ENCODE results near the gene COL25A1. TPM values are rescaled to one million over a fixed set of nuclear protein-coding genes. Genes with fewer than 3 reads are reported as not detected.
"Not testable (repeated sequence)": the region's sequence is repeated elsewhere in the genome, so short reads cannot be mapped to it uniquely, and the experiment has no call there.

The COL25A1 gene
- total and polyA plus RNA-seq, 5 donors: 0.22 to 0.77 (median 0.31) TPM

- ATAC-seq (no peak), DNase-seq (no peak)
- no peak overlapping the region for H3K27ac ChIP-seq (ENCODE audit: low read length)
- intact Hi-C loops (cut with DNase I): no loop called here
- no peaks in the 10 kb centered on the region for H3K4me1 ChIP-seq (ENCODE audit: control insufficient read depth, insufficient read depth, low read length)
- H3K4me3 ChIP-seq (ENCODE audit: low read length): no peak overlapping the region
- WGBS: 71% methylated on average over 4 of the region's 4 CpGs
- no peaks in the 10 kb centered on the region for H3K9me3 ChIP-seq (ENCODE audit: control insufficient read depth, low read length)
- H3K27me3 ChIP-seq (ENCODE audit: control insufficient read depth, insufficient read depth): no peaks in the 10 kb centered on the region
Measured at GRCh38 chr4:109026588-109026987, 275.9 kb downstream of the COL25A1 start.

DNA sequence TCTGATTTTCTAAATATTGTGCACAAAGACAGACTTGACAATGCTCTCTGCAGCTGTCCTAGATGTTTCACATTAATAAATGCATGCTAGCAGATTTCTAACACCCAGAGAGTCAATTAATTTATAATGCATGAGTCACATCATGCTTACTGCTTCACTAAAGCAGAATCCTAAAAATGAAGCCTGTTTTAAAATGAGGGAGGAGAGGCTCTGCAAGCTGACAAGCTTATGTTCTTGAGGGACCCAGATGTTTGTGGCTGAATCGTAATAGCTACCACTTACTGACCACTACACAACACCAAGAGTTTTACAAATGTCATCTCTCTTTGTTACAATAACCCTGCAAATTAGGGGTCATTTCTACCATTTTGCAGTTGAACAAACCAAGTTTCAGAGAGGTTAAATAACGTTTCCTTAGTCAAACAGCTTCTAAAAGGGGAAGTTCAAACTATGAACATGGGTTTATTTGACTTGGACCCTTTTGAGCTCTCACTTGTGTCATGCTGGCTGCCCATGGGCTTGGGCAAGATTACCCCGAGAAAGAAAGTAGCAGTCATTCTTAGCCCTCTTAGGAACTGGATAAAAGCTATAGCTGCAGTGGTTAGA is 276.9 kb downstream of the COL25A1 start:
- Histone ChIP-seq H3K27ac (ENCODE audit: low read length) (no peak overlapping the region), H3K4me1 (ENCODE audit: control insufficient read depth, insufficient read depth, low read length) (no peaks in the 10 kb centered on the region), H3K9me3 (ENCODE audit: control insufficient read depth, low read length) (no peaks in the 10 kb centered on the region), H3K27me3 (ENCODE audit: control insufficient read depth, insufficient read depth) (no peaks in the 10 kb centered on the region), H3K4me3 (ENCODE audit: low read length) (no peak overlapping the region)
- ATAC-seq (no peak), DNase-seq (no peak)
- WGBS: 76% methylated on average over 3 of the region's 3 CpGs
- intact Hi-C loops (cut with DNase I): no loop called here

GRCh38 chr4:109022961-109023360 is 279.5 kb downstream of the COL25A1 start:
- H3K4me3 ChIP-seq (ENCODE audit: low read length): no peak overlapping the region
- WGBS: 45% methylated on average over 1 of the region's 1 CpG
- no peaks in the 10 kb centered on the region for H3K9me3 ChIP-seq (ENCODE audit: control insufficient read depth, low read length)
- DNase-seq: no peak
- no peaks in the 10 kb centered on the region for H3K27me3 ChIP-seq (ENCODE audit: control insufficient read depth, insufficient read depth)
- no peaks in the 10 kb centered on the region for H3K4me1 ChIP-seq (ENCODE audit: control insufficient read depth, insufficient read depth, low read length)
- H3K27ac ChIP-seq (ENCODE audit: low read length): no peak overlapping the region
- ATAC-seq: no peak
- intact Hi-C loops (cut with DNase I): no loop called here

- 99% methylated on average over 6 of the region's 6 CpGs for WGBS
Measured at GRCh38 chr4:109021630-109022029, 280.8 kb downstream of the COL25A1 start.

GRCh38 chr4:109020861-109021260 is 281.6 kb downstream of the COL25A1 start:
- no peaks in the 10 kb centered on the region for H3K4me1 ChIP-seq (ENCODE audit: control insufficient read depth, insufficient read depth, low read length)
- 95% methylated on average over 4 of the region's 4 CpGs for WGBS
- DNase-seq: no peak
- H3K27me3 ChIP-seq (ENCODE audit: control insufficient read depth, insufficient read depth): no peaks in the 10 kb centered on the region
- intact Hi-C loops (cut with DNase I): no loop called here
- ATAC-seq: no peak
- H3K27ac ChIP-seq (ENCODE audit: low read length): no peak overlapping the region
- H3K9me3 ChIP-seq (ENCODE audit: control insufficient read depth, low read length): no peaks in the 10 kb centered on the region
- H3K4me3 ChIP-seq (ENCODE audit: low read length): no peak overlapping the region

More at GRCh38 chr4:109021630-109022029, 280.8 kb downstream of the COL25A1 start:
- H3K4me3 ChIP-seq (ENCODE audit: low read length); H3K4me1 ChIP-seq (ENCODE audit: control insufficient read depth, insufficient read depth, low read length); H3K27me3 ChIP-seq (ENCODE audit: control insufficient read depth, insufficient read depth); H3K27ac ChIP-seq (ENCODE audit: low read length); H3K9me3 ChIP-seq (ENCODE audit: control insufficient read depth, low read length); DNase-seq; ATAC-seq; intact Hi-C loops (cut with DNase I): not testable (repeated sequence)

DNA sequence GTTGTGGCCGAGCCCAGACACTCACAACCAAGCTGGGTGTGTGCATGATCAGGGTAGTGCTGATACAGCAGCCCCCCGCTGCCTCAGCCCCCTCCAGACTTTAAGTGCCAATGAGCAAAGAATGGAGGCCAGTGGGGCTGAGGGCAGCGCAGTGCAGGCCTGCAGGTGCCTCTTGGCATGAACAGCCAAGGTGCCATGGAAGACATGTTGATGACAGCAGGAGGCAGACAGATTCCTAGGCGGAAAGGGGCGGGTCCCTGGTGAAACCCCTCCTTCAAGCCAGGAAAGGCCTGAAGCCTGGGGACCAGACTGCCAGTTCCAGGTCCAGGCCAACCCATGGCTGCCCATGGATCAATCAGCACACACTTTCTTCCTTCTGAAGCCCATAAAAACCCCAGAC is 286.3 kb downstream of the COL25A1 start:
- H3K27ac ChIP-seq (ENCODE audit: low read length): no peak overlapping the region
- H3K4me3 ChIP-seq (ENCODE audit: low read length): no peak overlapping the region
- ATAC-seq (no peak), DNase-seq (no peak)
- intact Hi-C loops (cut with DNase I): no loop called here
- H3K27me3 ChIP-seq (ENCODE audit: control insufficient read depth, insufficient read depth): no peaks in the 10 kb centered on the region
- no peaks in the 10 kb centered on the region for H3K9me3 ChIP-seq (ENCODE audit: control insufficient read depth, low read length)
- H3K4me1 ChIP-seq (ENCODE audit: control insufficient read depth, insufficient read depth, low read length): no peaks in the 10 kb centered on the region
- WGBS: 94% methylated on average over 5 of the region's 5 CpGs

DNA sequence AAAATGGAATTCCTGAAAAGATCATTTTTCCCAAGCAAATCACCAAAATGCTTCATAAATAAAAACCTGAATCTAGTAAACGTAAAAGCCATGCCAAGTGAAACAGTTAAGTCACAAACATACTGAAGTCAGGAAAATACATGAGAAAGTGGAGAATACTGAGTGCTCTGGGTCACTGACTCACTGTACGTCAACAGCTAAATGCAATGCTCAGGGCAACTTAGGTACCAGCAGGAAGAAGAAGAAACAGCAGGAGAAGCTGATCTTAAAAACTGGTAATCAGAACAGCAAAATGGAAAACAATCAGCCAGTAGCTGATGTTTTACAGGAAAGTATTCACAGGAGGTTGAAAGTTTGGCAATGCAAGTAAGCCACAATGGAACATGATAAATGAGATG is 287.0 kb downstream of the COL25A1 start:
- H3K27ac ChIP-seq (ENCODE audit: low read length): no peak overlapping the region
- no peaks in the 10 kb centered on the region for H3K9me3 ChIP-seq (ENCODE audit: control insufficient read depth, low read length)
- H3K27me3 ChIP-seq (ENCODE audit: control insufficient read depth, insufficient read depth): no peaks in the 10 kb centered on the region
- no peaks in the 10 kb centered on the region for H3K4me1 ChIP-seq (ENCODE audit: control insufficient read depth, insufficient read depth, low read length)
- DNase-seq: no peak
- intact Hi-C loops (cut with DNase I): no loop called here
- H3K4me3 ChIP-seq (ENCODE audit: low read length): no peak overlapping the region
- 88% methylated on average over 2 of the region's 2 CpGs for WGBS
- no peak for ATAC-seq

DNA sequence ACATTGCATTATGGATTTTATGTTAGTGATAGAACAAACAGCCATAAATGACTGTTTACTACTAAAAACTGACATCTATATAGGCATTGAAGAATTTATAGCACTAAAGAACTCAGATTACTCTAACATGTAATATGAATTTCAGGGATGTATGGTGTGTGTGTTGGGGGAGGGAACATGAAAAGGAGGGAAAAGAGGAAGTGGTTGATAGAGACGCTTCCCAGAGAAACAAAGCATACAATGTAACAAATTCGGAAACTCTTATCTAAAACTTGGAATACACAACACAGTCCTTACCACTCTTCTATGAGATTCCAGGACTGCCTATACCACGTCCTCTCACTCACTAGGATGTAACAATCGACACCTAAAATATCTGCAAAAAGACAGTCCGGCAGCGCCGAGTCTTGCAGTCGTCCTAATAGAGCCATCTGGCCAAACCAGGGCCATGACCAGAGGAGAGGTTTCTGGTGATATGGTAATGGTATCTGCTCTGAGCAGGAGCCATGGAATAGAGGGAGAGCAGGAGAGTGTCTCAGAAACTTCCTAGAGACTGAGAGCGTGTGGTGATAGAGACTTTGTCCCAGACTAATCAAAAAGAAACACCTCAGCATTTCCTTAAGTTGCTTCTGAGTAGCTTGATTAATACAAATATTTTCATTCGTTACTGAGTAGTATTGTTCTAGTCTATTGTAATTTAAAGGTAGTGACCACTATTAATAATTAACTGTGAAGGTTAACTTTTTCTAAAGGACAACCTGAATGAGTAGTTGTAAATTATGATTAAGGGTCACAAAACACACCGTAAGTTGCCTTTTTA is 287.7 kb downstream of the COL25A1 start:
- Histone ChIP-seq H3K4me1 (ENCODE audit: control insufficient read depth, insufficient read depth, low read length) (peaks cover 1% of the 10 kb centered on the region), H3K27ac (ENCODE audit: low read length) (no peak overlapping the region), H3K4me3 (ENCODE audit: low read length) (no peak overlapping the region), H3K27me3 (ENCODE audit: control insufficient read depth, insufficient read depth) (no peaks in the 10 kb centered on the region), H3K9me3 (ENCODE audit: control insufficient read depth, low read length) (no peaks in the 10 kb centered on the region)
- DNase-seq: no peak
- WGBS: 59% methylated on average over 11 of the region's 11 CpGs
- no peak for ATAC-seq
- intact Hi-C loops (cut with DNase I): no loop called here

- Histone ChIP-seq H3K4me1 (ENCODE audit: control insufficient read depth, insufficient read depth, low read length) (peaks cover 1% of the 10 kb centered on the region), H3K27ac (ENCODE audit: low read length) (no peak overlapping the region), H3K4me3 (ENCODE audit: low read length) (no peak overlapping the region), H3K9me3 (ENCODE audit: control insufficient read depth, low read length) (no peaks in the 10 kb centered on the region), H3K27me3 (ENCODE audit: control insufficient read depth, insufficient read depth) (no peaks in the 10 kb centered on the region)
- DNase-seq (peak in 1 of 3 donors; percentile 40), ATAC-seq (no peak)
- WGBS: 97% methylated on average over 37 of the region's 37 CpGs
- intact Hi-C loops (cut with DNase I): no loop called here
Measured at GRCh38 chr4:109012286-109012880, 290.1 kb downstream of the COL25A1 start.

DNA sequence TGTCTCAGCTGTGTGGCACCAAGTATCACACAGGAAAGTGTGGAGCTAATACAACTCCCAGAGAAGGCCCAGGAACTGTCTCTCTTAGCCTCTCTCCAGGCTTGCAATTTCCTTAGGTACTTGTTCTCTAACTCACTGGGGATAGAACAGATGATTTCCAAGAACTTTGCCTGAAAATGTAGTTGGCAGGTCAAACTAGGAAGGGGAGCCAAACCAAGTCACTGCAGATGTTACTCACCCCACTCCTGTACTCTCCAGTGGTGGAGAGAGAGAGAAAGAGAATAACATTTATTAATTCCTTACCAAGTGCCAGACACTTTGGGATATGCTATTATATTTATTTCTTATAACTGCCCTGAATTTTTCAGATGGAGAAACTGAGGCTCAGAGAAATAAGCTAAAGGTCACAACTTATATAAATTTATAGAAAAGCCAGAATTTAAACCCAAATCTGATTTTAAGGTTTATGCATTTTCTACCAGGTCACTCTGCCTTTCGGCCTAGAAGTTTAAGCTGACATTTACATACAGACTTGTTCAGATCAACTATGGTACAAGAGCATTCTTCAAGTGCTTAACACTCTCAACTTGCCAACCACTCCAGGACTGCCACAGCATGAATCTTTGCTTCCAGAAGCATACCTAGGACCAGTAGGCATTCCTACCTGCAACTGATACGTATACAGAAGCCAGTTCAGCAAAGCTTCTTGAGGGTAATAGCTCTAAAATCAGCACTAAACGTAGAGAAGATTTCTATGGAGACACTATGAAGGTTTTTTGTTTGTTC is 291.0 kb downstream of the COL25A1 start:
- no peak overlapping the region for H3K4me3 ChIP-seq (ENCODE audit: low read length)
- intact Hi-C loops (cut with DNase I): no loop called here
- no peak overlapping the region for H3K27ac ChIP-seq (ENCODE audit: low read length)
- ATAC-seq: no peak
- H3K9me3 ChIP-seq (ENCODE audit: control insufficient read depth, low read length): no peaks in the 10 kb centered on the region
- DNase-seq: no peak
- peaks cover 1% of the 10 kb centered on the region for H3K4me1 ChIP-seq (ENCODE audit: control insufficient read depth, insufficient read depth, low read length)
- 93% methylated on average over 3 of the region's 3 CpGs for WGBS
- H3K27me3 ChIP-seq (ENCODE audit: control insufficient read depth, insufficient read depth): no peaks in the 10 kb centered on the region

DNA sequence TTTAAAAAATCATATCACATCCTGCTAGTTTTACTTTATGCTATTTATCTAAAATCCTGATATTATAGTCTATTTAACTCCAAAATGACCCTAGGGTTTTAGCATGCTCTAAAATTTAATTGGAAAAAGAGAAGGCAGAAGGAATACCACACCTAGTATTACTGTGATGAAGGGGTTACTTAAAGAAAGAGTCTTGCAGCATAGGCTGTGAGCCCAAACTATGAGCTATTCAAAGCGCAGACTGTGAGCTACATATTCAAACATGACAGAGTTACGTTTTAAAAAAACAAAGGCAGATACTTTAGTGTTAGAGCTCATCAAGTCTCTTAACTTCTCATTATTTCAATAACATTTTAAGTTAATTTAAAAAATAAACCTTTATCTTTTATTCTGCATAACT is 291.9 kb downstream of the COL25A1 start:
- intact Hi-C loops (cut with DNase I): no loop called here
- no peak overlapping the region for H3K27ac ChIP-seq (ENCODE audit: low read length)
- H3K9me3 ChIP-seq (ENCODE audit: control insufficient read depth, low read length): no peaks in the 10 kb centered on the region
- ATAC-seq: no peak
- 58% methylated on average over 2 of the region's 2 CpGs for WGBS
- peaks cover 1% of the 10 kb centered on the region for H3K4me1 ChIP-seq (ENCODE audit: control insufficient read depth, insufficient read depth, low read length)
- no peak overlapping the region for H3K4me3 ChIP-seq (ENCODE audit: low read length)
- no peak for DNase-seq
- no peaks in the 10 kb centered on the region for H3K27me3 ChIP-seq (ENCODE audit: control insufficient read depth, insufficient read depth)
